Erythroblast (primary cell): Measurements from ENCODE around the gene TCEA3.

Experiments used
- GATA1 ChIP-seq: IDR thresholded peaks from 2 replicates; pipeline ENCODE4 v1.6.1; 2011; ENCODE audit warnings: low read depth, mild to moderate bottlenecking, control low read depth, low read length, moderate library complexity
- POLR2A ChIP-seq: IDR thresholded peaks from 2 replicates; pipeline ENCODE4 v1.6.1; 2011; ENCODE audit warnings: mild to moderate bottlenecking, low read length

GRCh38 chr1:23367791-23368561, 56.6 kb downstream of the TCEA3 start:
- peak; percentile 49 for TF ChIP-seq POLR2A
- TF ChIP-seq GATA1, result no peak
